Stimulated activated CD4-positive, alpha-beta T cell treated with anti-CD3 and anti-CD28 coated beads, Interleukin-2, amount 100 ng/mL, for 48 hours (primary cell): ENCODE results near the gene COL19A1.

Experiments
- DNase-seq, 2 donors: peaks; one replicate each; pipeline ENCODE4 v3.0.0-alpha.2; 2020

Gene COL19A1

GRCh38 chr6:70072540-70073179 is 206.3 kb downstream of the COL19A1 start:
- DNase-seq: no peak

- no peak for DNase-seq
These were observed 207.3 kb downstream of the COL19A1 start for GRCh38 chr6:70073637-70074036.

GRCh38 chr6:70079241-70079640 is 212.9 kb downstream of the COL19A1 start:
- DNase-seq: no peak

GRCh38 chr6:70080443-70081070 is 214.2 kb downstream of the COL19A1 start:
- no peak for DNase-seq

GRCh38 chr6:70082830-70083229 is 216.5 kb downstream of the COL19A1 start:
- DNase-seq: no peak

GRCh38 chr6:70086806-70087205 is 220.4 kb downstream of the COL19A1 start:
- DNase-seq: no peak

- no peak for DNase-seq
These were observed 227.8 kb downstream of the COL19A1 start for GRCh38 chr6:70094156-70094555.

GRCh38 chr6:70099732-70100131 is 233.4 kb downstream of the COL19A1 start:
- DNase-seq: no peak

- DNase-seq: no peak
These were observed 237.4 kb downstream of the COL19A1 start for GRCh38 chr6:70103798-70104197.

- DNase-seq: peak in 1 of 2 donors; percentile 1
These were observed 241.7 kb downstream of the COL19A1 start for GRCh38 chr6:70107852-70108629.

- DNase-seq: no peak
These were observed 244.0 kb downstream of the COL19A1 start for GRCh38 chr6:70110126-70111022.

- DNase-seq: no peak
These were observed 245.4 kb downstream of the COL19A1 start for GRCh38 chr6:70111737-70112136.

GRCh38 chr6:70112716-70113115 is 246.4 kb downstream of the COL19A1 start:
- DNase-seq: no peak

- no peak for DNase-seq
These were observed 246.8 kb downstream of the COL19A1 start for GRCh38 chr6:70113171-70113570.

GRCh38 chr6:70118670-70119069 is 252.3 kb downstream of the COL19A1 start:
- no peak for DNase-seq

- no peak for DNase-seq
These were observed 253.0 kb downstream of the COL19A1 start for GRCh38 chr6:70119218-70119835.

GRCh38 chr6:70124443-70124842 is 258.1 kb downstream of the COL19A1 start:
- DNase-seq: no peak

GRCh38 chr6:70124882-70125545 is 258.7 kb downstream of the COL19A1 start:
- no peak for DNase-seq

- DNase-seq: no peak
These were observed 259.2 kb downstream of the COL19A1 start for GRCh38 chr6:70125602-70126001.

- DNase-seq: no peak
These were observed 263.0 kb downstream of the COL19A1 start for GRCh38 chr6:70129341-70129740.

GRCh38 chr6:70130865-70131264 is 264.5 kb downstream of the COL19A1 start:
- DNase-seq: no peak

- DNase-seq: no peak
These were observed 265.2 kb downstream of the COL19A1 start for GRCh38 chr6:70131528-70131927.
